OCI-LY1 (cell line): ENCODE results near the gene FNDC8.

Experiments used
- H2AFZ ChIP-seq: fragments of 200-600 bp; sonication (generic), shearing (Covaris generic); 2 replicates; pipeline ENCODE4 v1.6.0; 2014; ENCODE audit warnings: antibody characterized with exemption, mild to moderate bottlenecking, low read length
- H3F3A ChIP-seq: fragments of 200-600 bp; sonication (generic), shearing (Covaris generic); 2 replicates; pipeline ENCODE4 v1.6.0; 2014; ENCODE audit warnings: mild to moderate bottlenecking, antibody characterized with exemption, low read length, moderate library complexity; ENCODE audit not compliant: insufficient read depth
- H3K27ac ChIP-seq: fragments of 200-600 bp; sonication (generic); 2 replicates; pipeline ENCODE4 v1.5.1; 2014; ENCODE audit warnings: low read length, mixed run types, mild to moderate bottlenecking, low read depth; ENCODE audit not compliant: poor library complexity, severe bottlenecking
- H3K27me3 ChIP-seq: fragments of 200-600 bp; sonication (generic); 2 replicates; pipeline ENCODE4 v1.6.0; 2014; ENCODE audit warnings: antibody characterized with exemption, mild to moderate bottlenecking, low read length, moderate library complexity; ENCODE audit not compliant: insufficient read depth
- H3K36me3 ChIP-seq: fragments of 200-600 bp; sonication (generic); 2 replicates; pipeline ENCODE4 v1.6.1; 2014; ENCODE audit warnings: mild to moderate bottlenecking, antibody characterized with exemption, low read length, moderate library complexity, mixed read lengths; ENCODE audit not compliant: insufficient read depth
- H3K4me1 ChIP-seq: fragments of 200-600 bp; sonication (generic); 2 replicates; pipeline ENCODE4 v1.5.1; 2014; ENCODE audit warnings: mild to moderate bottlenecking, low read length, moderate library complexity; ENCODE audit not compliant: insufficient read depth, severe bottlenecking
- H3K4me2 ChIP-seq: fragments of 200-600 bp; sonication (generic), shearing (Covaris generic); 2 replicates; pipeline ENCODE4 v1.6.1; 2014; ENCODE audit warnings: low read length
- H3K4me3 ChIP-seq: fragments of 200-600 bp; sonication (generic); 2 replicates; pipeline ENCODE4 v1.5.1; 2014; ENCODE audit warnings: low read length, low read depth, mild to moderate bottlenecking, mixed read lengths; ENCODE audit not compliant: poor library complexity, severe bottlenecking
- H3K79me2 ChIP-seq: fragments of 200-600 bp; shearing (Covaris generic); 2 replicates; pipeline ENCODE4 v1.6.1; 2016; ENCODE audit warnings: mixed run types, low read length, mixed read lengths; ENCODE audit not compliant: insufficient read depth
- H3K9ac ChIP-seq: fragments of 200-600 bp; sonication (generic), shearing (Covaris generic); 2 replicates; pipeline ENCODE4 v1.6.1; 2014; ENCODE audit warnings: mild to moderate bottlenecking, low read length, mixed read lengths
- H3K9me2 ChIP-seq: fragments of 200-600 bp; sonication (generic), shearing (Covaris generic); 2 replicates; pipeline ENCODE4 v1.6.1; 2014; ENCODE audit warnings: low read depth, mild to moderate bottlenecking, low read length, mixed read lengths
- H3K9me3 ChIP-seq: fragments of 200-600 bp; shearing (Covaris generic); 2 replicates; pipeline ENCODE4 v1.6.1; 2014; ENCODE audit warnings: low read length, mixed read lengths
- H4K20me1 ChIP-seq: fragments of 200-600 bp; sonication (generic), shearing (Covaris generic); 2 replicates; pipeline ENCODE4 v1.6.0; 2016; ENCODE audit warnings: mild to moderate bottlenecking, low read length; ENCODE audit not compliant: insufficient read depth
- EZH2 ChIP-seq: fragments of 200-600 bp; sonication (generic), shearing (Covaris generic); IDR thresholded peaks from 2 replicates; pipeline ENCODE4 v1.8.0; 2017; ENCODE audit warnings: borderline replicate concordance, mixed run types, mild to moderate bottlenecking, antibody characterized with exemption, low read length, moderate library complexity, mixed read lengths
- TF ChIP-seq, protein P1 (sequence below): fragments of 200-600 bp; sonication (generic), shearing (Covaris generic); IDR thresholded peaks from 2 replicates; pipeline ENCODE4 v1.5.1; 2017; ENCODE audit warnings: mild to moderate bottlenecking, antibody characterized with exemption, low read length, moderate library complexity, mixed read lengths

The FNDC8 gene

DNA sequence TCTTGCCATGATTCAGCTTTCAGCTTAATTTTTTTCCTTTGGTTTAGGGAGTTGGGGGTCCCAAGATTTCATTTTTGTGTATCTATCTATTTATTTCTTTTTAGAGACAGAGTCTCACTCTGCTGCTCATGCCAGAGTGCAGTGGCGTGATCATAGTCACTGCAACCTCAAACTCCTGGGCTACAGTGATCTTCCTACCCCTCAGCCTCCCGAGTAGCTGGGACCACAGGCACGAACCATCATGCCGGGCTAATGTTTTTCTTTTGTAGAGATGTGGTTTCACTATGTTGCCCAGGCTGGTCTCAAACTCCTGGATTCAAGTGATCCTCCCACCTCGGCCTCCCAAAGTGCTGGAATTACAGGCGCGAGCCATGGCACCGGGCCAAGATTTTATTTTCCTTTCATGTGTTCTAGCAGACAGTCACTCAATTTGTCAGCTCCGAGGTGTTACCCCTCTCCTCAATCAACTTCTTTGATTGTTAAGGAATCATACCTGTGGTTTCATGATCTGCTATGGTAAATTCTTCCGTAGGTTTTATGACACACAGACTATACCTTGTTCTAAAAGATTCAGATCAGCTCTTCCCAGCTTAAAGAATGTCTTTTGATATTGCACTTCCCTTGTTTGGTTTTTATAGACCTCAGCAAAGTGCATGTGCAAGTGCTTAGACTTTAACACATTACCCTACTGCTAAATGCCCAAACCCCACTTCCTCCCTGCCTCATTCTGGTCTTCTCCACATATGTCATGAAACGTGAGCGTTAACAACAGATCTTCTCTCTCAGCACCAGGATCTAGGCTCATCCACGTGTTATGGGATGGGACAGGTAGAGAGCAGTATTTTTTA is 39.2 kb downstream of the FNDC8 start:
- Histone ChIP-seq H3K4me3 (no peak overlapping the region), H3K27ac (no peak overlapping the region), H3K27me3 (peaks cover 4% of the 10 kb centered on the region; the same call in 1 of the 2 replicates), H3K36me3 (no peaks in the 10 kb centered on the region), H2AFZ (no peak overlapping the region), H3K9me2 (no peaks in the 10 kb centered on the region), H3K79me2 (no peaks in the 10 kb centered on the region), H3K4me2 (no peak overlapping the region), H3K9me3 (no peaks in the 10 kb centered on the region), H3K9ac (no peak overlapping the region), H3F3A (no peaks in the 10 kb centered on the region), H4K20me1 (no peaks in the 10 kb centered on the region), H3K4me1 (no peaks in the 10 kb centered on the region)
- TF ChIP-seq, protein P1, sequence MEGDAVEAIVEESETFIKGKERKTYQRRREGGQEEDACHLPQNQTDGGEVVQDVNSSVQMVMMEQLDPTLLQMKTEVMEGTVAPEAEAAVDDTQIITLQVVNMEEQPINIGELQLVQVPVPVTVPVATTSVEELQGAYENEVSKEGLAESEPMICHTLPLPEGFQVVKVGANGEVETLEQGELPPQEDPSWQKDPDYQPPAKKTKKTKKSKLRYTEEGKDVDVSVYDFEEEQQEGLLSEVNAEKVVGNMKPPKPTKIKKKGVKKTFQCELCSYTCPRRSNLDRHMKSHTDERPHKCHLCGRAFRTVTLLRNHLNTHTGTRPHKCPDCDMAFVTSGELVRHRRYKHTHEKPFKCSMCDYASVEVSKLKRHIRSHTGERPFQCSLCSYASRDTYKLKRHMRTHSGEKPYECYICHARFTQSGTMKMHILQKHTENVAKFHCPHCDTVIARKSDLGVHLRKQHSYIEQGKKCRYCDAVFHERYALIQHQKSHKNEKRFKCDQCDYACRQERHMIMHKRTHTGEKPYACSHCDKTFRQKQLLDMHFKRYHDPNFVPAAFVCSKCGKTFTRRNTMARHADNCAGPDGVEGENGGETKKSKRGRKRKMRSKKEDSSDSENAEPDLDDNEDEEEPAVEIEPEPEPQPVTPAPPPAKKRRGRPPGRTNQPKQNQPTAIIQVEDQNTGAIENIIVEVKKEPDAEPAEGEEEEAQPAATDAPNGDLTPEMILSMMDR, result no peak
- TF ChIP-seq EZH2, result no peak

DNA sequence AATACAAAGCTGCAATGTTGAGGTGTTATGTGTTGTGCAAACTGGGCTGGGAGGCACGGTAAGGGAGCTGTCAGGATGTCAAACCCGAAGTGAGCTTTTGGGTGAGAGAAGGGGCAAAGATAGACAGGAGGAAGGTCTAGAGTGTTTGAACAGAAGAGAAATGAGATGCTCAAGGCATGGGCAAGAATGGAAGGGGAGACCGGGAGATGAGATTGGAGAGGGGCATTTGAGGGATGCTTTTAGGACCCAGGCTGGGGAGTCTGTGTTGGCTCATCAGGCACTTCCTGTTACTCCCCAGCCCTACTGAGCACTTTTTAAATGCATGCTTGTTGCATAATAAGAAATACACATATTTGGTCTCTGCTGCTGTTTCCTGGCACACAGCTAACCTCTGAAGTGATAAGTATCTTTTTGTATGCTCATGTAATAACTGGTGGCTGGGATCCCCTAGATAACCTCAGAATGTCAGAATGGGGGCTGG is 39.9 kb downstream of the FNDC8 start:
- H3K36me3 ChIP-seq, result no peaks in the 10 kb centered on the region
- no peak overlapping the region for H3K4me2 ChIP-seq
- H2AFZ ChIP-seq, result no peak overlapping the region
- H4K20me1 ChIP-seq, result no peaks in the 10 kb centered on the region
- H3K9ac ChIP-seq, result no peak overlapping the region
- no peak overlapping the region for H3K27ac ChIP-seq
- H3K27me3 ChIP-seq, result peaks cover 4% of the 10 kb centered on the region; the same call in 1 of the 2 replicates
- H3K4me1 ChIP-seq, result no peaks in the 10 kb centered on the region
- no peak overlapping the region for H3K4me3 ChIP-seq
- H3K79me2 ChIP-seq, result no peaks in the 10 kb centered on the region
- H3K9me3 ChIP-seq, result no peaks in the 10 kb centered on the region
- no peaks in the 10 kb centered on the region for H3K9me2 ChIP-seq
- H3F3A ChIP-seq, result no peaks in the 10 kb centered on the region
- TF ChIP-seq EZH2, result no peak
- TF ChIP-seq, protein P1, result no peak

DNA sequence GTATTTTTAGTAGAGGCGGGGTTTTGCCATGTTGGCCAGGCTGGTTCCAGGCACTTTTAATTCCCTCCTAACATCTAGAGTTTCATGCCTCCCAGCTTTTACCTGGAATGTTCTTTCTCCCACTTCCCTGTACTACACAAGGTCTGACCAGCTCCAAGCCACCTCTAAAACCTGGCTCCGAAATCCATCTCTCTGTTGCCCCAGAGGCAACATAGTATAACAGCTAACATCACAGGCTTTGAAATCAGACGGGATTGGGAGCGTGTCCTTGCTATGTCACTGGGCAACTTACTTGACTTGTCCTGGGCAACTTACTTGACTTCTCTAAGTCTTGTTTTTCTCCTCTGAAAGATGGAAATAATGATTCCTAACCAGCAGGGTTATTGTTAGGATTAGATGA is 41.3 kb downstream of the FNDC8 start:
- TF ChIP-seq, protein P1, result no peak
- no peak for TF ChIP-seq EZH2
- no peaks in the 10 kb centered on the region for H3F3A ChIP-seq

More for the DNA sequence above, 41.3 kb downstream of the FNDC8 start:
- no peak overlapping the region for H3K9ac ChIP-seq
- H3K4me2 ChIP-seq, result no peak overlapping the region
- H3K9me3 ChIP-seq, result no peaks in the 10 kb centered on the region
- H3K4me1 ChIP-seq, result no peaks in the 10 kb centered on the region
- no peak overlapping the region for H3K27ac ChIP-seq
- no peaks in the 10 kb centered on the region for H3K79me2 ChIP-seq
- H3K36me3 ChIP-seq, result no peaks in the 10 kb centered on the region
- H3K4me3 ChIP-seq, result no peak overlapping the region
- peaks cover 4% of the 10 kb centered on the region; the same call in 1 of the 2 replicates for H3K27me3 ChIP-seq
- no peaks in the 10 kb centered on the region for H4K20me1 ChIP-seq
- H2AFZ ChIP-seq, result no peak overlapping the region
- no peaks in the 10 kb centered on the region for H3K9me2 ChIP-seq
